Left ventricle myocardium superior (tissue), 1 donor: Measurements from ENCODE around the gene CDH22. TPM values are rescaled to one million over a fixed set of nuclear protein-coding genes. Genes with fewer than 3 reads are reported as not detected.

Source experiments
- ATAC-seq: fragments of 200-7000 bp; cut with Tn5 transposase; one replicate; pipeline ENCODE4 v1.9.1; 2020; ENCODE audit warnings: mild to moderate bottlenecking, moderate library complexity
- DNase-seq: peaks from one replicate; pipeline ENCODE4 v3.0.0-alpha.2; 2020
- intact Hi-C: fragments of 100-400 bp; cut with micrococcal nuclease; formaldehyde crosslinking; loops from one replicate; pipeline ENCODE4 v1.11.0; 2022
- total RNA-seq: library from RNA; stranded (reverse); fragmentation: NEBNext Ultra II Directional; extraction: Animal tissue kit (Norgen Biotek cat#: 25700); gene quantifications from one replicate; pipeline ENCODE4 v1.2.1, GENCODE V29; 2021
- donor health status: DM: no; HTN: yes; CAD: no; lungs with severe emphysema.

The CDH22 gene
- total RNA-seq, 1 donor from 2014 or later, result 2.3 TPM

GRCh38 chr20:46344488-46345162 is 36.3 kb upstream of the CDH22 start:
- no peak for DNase-seq
- intact Hi-C loops, result loop anchor here (10.0 kb wide), 1 partner anchor 210 kb away; no protein-coding TSS in a partner anchor
- no peak for ATAC-seq

- ATAC-seq, result no peak
- no peak for DNase-seq
- intact Hi-C loops, result loop anchor here (10.0 kb wide), 1 partner anchor 209 kb away; no protein-coding TSS in a partner anchor
Measured at GRCh38 chr20:46343975-46344357, 35.7 kb upstream of the CDH22 start.

- ATAC-seq, result no peak
- no peak for DNase-seq
Measured at GRCh38 chr20:46343348-46343974, 35.2 kb upstream of the CDH22 start.

GRCh38 chr20:46342451-46343347 is 34.4 kb upstream of the CDH22 start:
- ATAC-seq (no peak), DNase-seq (no peak)
- intact Hi-C loops, result loop anchor here (10.0 kb wide), 1 partner anchor 208 kb away; no protein-coding TSS in a partner anchor

More at GRCh38 chr20:46343348-46343974, 35.2 kb upstream of the CDH22 start:
- intact Hi-C loops, result loop anchor here (10.0 kb wide), 1 partner anchor 209 kb away; no protein-coding TSS in a partner anchor

GRCh38 chr20:46342010-46342378 is 33.7 kb upstream of the CDH22 start:
- DNase-seq (no peak), ATAC-seq (no peak)
- intact Hi-C loops, result loop anchor here (10.0 kb wide), 1 partner anchor 207 kb away; no protein-coding TSS in a partner anchor

- no peak for DNase-seq
- ATAC-seq, result no peak
- intact Hi-C loops, result loop anchor here (10.0 kb wide), 1 partner anchor 207 kb away; no protein-coding TSS in a partner anchor
Measured at GRCh38 chr20:46341074-46342009, 33.0 kb upstream of the CDH22 start.

- no peak for DNase-seq
- no peak for ATAC-seq
- intact Hi-C loops, result no loop called here
Measured at GRCh38 chr20:46339037-46339436, 30.7 kb upstream of the CDH22 start.

GRCh38 chr20:46336735-46337134 is 28.4 kb upstream of the CDH22 start:
- ATAC-seq (no peak), DNase-seq (no peak)
- intact Hi-C loops, result no loop called here

GRCh38 chr20:46334303-46334904 is 26.1 kb upstream of the CDH22 start:
- intact Hi-C loops, result no loop called here
- no peak for ATAC-seq
- no peak for DNase-seq

- intact Hi-C loops, result no loop called here
- ATAC-seq, result peak; percentile 75
- peak; percentile 56 for DNase-seq
Measured at GRCh38 chr20:46333161-46333991, 25.1 kb upstream of the CDH22 start.

- intact Hi-C loops, result no loop called here
- ATAC-seq, result no peak
Measured at GRCh38 chr20:46332373-46333160, 24.3 kb upstream of the CDH22 start.

GRCh38 chr20:46331611-46332361 is 23.5 kb upstream of the CDH22 start:
- intact Hi-C loops, result no loop called here
- DNase-seq (no peak), ATAC-seq (no peak)

More at GRCh38 chr20:46332373-46333160, 24.3 kb upstream of the CDH22 start:
- DNase-seq, result no peak

GRCh38 chr20:46330831-46331371 is 22.6 kb upstream of the CDH22 start:
- DNase-seq (no peak), ATAC-seq (no peak)
- intact Hi-C loops, result no loop called here

GRCh38 chr20:46330072-46330763 is 21.9 kb upstream of the CDH22 start:
- ATAC-seq (no peak), DNase-seq (no peak)
- intact Hi-C loops, result no loop called here
